Suppressor macrophage (primary cell): ENCODE measurements around the gene PROCA1.
"Not testable (repeated sequence)": the region's sequence is repeated elsewhere in the genome, so short reads cannot be mapped to it uniquely, and the experiment has no call there.

Experiments used
- DNase-seq, 4 experiments: peaks; one replicate each; pipeline ENCODE4 v3.0.0-alpha.2; 2020 to 2022

Gene PROCA1

GRCh38 chr17:28725660-28726225 is 14.1 kb upstream of the PROCA1 start:
- peak in 2 of 4 experiments; percentile 10 to 15 for DNase-seq

- peak in 3 of 4 experiments; percentile 18 to 30 (median 21) for DNase-seq
Observed at GRCh38 chr17:28725166-28725659, 13.5 kb upstream of the PROCA1 start.

DNA sequence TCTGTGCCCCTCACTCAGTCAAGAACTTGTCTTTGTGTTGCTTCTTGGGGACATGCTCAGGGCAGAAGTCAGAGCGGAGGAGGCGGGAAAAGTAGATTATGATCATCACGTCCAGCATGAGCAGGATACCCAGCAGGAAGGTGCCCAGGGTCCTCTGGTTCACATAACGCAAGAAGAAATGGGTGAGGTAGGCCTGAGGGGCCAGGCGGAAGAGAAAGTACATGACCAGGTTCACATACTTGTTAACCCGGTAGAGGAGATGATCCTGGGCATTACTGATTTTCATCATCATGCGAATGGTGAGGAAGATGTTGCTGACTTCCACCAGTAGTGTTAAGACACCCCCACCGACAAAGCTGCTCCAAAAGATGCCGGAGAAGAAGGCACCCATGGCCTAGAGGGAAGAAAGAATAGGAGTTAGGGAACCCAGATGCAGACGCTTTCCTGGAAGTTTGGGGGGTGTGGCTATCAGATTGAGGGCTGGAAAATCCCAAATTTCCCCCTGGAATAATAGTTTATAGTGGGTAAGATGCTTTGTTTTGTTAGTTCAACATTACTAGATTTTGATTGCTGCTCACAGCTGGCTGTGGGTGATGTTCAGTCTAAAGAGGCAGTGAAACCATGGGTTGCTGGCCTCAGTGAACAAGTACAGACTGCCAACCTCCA is 12.9 kb upstream of the PROCA1 start:
- no peak for DNase-seq

GRCh38 chr17:28723836-28724499 is 12.3 kb upstream of the PROCA1 start:
- DNase-seq: not testable (repeated sequence)

DNA sequence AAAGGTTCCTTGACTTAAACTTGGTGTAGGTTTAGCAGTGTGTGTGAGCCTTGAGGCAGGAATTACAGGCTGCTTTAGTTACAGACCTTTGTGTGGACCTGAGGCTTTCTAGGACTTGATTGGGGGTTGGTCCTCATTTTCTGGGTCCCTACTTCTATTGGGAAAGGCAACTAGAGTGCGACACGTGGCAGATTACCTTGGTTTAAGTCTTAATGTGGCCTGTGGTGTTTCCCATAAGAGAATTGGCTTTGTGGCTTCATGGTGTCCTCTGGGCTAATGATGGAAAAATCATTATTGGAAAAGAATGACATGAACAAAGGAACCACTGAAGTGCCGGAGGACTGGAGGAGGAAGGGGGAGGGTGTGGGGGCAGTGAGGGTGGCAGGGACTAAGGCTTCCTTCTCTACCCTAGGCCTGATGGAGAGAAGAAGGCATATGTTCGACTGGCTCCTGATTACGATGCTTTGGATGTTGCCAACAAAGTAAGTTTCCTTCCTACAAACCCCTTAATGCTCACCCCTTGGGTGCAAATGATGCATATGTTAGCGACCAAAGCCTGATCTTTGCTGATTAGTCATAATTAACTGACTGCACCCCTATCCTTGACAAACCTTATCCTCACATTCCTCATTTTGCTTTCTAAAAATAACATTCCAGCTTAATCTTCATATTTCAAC is 11.6 kb upstream of the PROCA1 start:
- no peak for DNase-seq

DNA sequence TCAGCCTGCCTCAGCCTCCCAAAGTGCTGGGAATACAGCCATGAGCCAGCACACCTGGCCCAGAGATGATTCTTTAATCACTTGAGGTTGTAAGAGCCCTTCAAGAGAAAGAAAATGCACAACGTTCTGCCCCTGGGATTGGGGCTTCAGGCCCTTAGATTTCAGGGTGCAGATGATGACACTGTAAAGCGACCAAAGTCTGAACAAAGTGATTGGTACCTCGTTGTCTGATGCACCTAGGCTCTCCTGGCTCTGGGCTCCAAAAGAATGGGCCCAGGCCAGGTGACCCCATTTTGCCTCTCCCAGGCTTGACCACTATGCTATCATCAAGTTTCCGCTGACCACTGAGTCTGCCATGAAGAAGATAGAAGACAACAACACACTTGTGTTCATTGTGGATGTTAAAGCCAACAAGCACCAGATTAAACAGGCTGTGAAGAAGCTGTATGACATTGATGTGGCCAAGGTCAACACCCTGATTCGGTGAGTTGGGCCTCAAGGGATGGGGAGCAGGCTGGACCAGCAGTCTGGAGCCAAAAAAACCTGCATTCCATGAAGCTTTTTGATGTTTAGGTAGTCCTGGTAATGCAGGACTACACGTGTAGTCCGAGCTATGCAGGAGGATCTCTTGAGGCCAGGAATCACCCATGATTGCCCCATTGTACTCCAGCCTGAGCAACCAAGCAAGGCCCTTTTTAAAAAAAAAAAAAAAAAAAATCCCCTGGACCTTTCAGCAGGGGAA is 10.9 kb upstream of the PROCA1 start:
- DNase-seq: no peak

GRCh38 chr17:28720997-28721329 is 9.3 kb upstream of the PROCA1 start:
- DNase-seq: not testable (repeated sequence)

DNA sequence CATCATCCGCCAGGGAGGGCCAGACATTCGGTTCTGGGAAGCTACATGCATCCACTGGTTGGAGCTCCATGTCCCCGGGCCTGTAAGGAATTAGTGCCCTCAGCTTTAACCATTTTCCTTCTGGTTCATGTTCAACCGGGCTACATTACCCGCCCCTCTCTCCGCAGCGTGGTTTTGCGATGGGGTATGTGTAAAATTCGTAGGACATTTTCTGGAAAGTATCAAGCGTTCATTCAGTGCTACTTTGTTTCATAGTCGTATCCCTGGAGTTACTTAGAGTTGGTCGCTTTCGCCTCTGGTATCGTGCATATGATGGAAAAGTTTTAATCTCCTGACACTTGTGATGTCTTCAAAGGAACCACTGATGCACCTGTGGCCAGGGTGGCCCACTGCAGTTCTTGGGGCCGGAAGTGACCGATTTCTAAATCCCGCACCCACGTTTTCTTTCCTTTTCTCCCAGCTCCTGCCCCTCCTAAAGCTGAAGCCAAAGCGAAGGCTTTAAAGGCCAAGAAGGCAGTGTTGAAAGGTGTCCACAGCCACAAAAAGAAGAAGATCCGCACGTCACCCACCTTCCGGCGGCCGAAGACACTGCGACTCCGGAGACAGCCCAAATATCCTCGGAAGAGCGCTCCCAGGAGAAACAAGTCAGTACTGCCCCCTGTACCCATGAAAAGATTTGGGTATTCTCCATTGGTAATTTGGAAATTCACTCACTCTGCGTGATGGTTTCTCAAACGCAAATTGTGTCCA is 8.7 kb upstream of the PROCA1 start:
- peak in 3 of 4 experiments; percentile 22 to 33 (median 28) for DNase-seq

DNA sequence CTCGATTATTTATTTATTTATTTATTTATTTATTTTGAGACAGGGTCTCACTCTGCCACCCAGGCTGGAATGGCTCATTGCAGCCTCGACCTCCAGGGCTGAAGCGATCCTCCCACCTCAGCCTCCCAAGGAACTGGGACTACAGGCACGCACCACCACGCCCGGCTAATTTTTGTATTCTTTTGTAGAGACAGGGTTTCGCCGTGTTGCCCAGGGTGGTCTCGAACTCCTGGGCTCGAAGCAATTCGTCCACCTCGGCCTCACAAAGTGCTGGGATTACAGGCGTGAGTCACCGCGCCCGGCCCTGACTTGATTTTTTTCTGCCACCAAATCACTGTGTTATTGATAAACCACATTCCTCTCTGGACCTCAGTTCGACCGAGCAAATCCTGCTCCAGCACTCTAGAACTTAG is 7.3 kb upstream of the PROCA1 start:
- DNase-seq: no peak

- no peak for DNase-seq
Observed at GRCh38 chr17:28718333-28719020, 6.8 kb upstream of the PROCA1 start.

DNA sequence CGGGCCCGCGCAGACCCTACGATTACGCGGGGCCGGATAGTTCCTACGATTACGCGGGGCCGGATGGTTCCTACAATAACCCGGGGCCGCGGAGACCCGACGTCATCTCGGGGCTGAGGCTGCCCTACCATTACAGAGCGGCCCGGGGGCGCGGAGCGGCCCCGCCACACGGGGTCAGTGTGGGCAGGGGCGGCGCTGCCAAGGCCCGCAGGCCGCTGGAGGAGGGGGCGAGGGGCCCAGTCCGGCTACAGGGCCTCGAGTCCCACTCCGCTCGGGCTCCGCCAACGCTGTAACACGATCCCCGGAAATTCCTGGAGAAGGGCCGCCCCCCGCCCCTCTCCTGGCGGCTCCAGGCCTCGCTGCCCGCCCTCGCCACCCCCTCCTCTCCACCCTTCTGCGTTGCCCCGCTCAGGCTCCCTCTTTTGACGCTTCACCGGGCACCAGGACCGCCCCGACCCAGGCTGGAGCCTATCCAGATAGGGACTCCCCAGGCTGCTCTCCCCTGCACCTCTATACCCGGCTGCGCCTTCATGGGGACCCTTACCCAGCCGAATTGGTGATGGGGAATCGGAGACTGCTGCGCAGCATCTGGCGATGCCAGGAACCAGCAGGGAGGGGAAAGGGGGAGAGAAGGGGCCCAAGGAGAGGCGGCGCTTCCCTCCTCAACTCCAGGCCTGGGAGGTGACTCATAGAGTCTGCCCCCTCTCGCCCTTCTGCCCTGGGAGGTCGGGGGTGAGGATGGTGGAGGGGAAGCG is 6.1 kb upstream of the PROCA1 start, which contains the start of gene RAB34:
RAB34 (minus strand) TSS at position 291 of the 755 bp plus-strand sequence. CDS start 602 bp downstream, outside the sequence.
- DNase-seq: peak; percentile 37 to 67 (median 53)

GRCh38 chr17:28716740-28717577 is 5.3 kb upstream of the PROCA1 start:
- peak in 1 of 4 experiments; percentile 24 for DNase-seq

DNA sequence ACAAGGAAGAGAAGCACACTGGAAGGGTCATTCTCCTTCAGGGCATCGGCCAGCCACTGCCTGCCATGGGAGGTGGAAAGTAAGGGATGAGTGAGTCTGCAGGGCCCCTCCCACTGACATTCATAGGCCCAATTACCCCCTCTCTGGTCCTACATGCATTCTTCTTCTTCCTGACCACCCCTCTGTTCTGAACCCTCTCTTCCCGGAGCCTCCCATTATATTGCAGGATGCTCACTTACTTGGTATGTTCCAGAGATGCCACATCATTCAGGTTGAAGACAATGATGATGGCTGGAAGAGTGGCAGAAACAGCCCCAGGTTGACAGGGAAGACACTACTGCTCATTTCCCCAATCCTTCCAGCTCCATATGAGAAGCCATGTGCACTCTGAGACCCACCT is 3.5 kb upstream of the PROCA1 start:
- no peak for DNase-seq

GRCh38 chr17:28714281-28714680 is 2.6 kb upstream of the PROCA1 start:
- DNase-seq: no peak

DNA sequence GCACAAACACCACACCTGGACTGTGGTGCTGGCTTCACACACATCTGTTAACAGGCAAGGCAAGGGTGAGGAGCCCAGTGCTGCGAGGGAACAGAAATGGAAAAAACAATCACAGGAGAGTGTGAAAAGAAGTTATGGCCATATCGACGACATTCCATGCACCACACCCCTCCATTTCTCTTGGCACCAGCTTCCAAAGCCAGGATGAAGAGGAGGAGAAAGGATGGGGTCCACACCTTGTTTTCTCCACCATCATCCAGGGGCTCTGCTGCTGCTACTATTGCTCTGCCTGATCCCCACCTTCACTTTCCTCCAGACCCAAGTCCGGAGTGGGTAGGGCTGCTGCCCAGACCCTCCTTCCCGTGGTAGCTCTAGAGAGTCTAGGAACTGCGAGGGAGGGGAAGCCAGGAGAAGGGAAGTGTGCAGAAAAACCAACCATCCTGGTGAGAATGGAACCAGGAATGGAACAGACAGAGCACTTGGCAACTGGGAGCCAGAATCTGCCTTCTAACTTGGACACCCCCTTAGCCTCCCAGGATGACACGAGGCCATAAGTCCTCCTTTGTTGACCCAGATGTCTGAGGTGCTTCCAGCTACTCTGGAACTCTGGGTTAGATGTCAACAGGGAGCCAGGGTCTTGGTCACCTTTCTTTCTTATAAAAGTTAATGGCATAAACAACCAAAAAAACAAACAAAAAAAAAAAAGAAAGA is 1.2 kb upstream of the PROCA1 start:
- no peak for DNase-seq

DNA sequence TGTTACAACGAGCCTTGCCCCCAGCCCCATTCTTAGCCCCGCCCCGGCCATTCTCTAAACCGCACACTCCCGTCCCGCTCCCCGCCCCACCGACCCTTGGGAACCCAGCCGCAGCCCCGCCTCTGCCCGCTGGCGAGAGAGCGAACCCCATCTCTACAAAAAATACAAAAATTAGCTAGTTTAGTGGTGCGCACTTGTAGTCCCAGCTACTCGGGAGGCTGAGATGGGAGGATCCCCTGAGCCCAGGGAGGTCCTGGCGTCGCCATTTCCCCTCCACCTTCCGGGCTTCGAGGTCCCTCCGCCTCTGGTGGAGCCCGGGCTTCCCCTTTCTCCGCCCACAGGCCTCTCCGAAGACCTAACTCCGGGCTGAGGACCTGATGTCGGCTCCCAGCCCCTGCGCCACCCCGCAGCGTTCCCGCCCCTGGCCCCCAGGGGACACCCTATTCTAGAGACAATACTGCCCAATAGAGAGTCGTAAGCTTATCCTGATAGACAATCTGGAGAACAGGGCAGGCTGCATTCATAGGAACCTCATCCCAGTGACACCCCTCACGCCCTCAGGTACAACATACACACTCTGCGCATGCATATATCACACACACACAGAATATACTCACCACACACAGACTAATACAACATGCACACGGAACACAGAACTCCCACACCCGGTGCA is 480 bp upstream of the PROCA1 start:
- DNase-seq: peak; percentile 77 to 91 (median 88)

- DNase-seq: peak; percentile 86 to 94 (median 92)
Observed at GRCh38 chr17:28710861-28711722, 596 bp downstream of the PROCA1 start.
